WTC11 (cell line): ENCODE results near the gene BMF. TPM values are rescaled to one million over a fixed set of nuclear protein-coding genes. Genes with fewer than 3 reads are reported as not detected.

Experiments used
- AFF4 ChIP-seq: sonication (generic); formaldehyde crosslinking; IDR thresholded peaks from 2 replicates; pipeline ENCODE4 v1.8.1; 2023; ENCODE audit warnings: mild to moderate bottlenecking, missing genetic modification reagents, borderline replicate concordance
- AR ChIP-seq: fragments of 250-450 bp; sonication (Bioruptor Pico); IDR thresholded peaks from 2 replicates; pipeline ENCODE4 v1.9.0; 2021; ENCODE audit warnings: mild to moderate bottlenecking
- ATF2 ChIP-seq: sonication (generic); formaldehyde crosslinking; IDR thresholded peaks from 2 replicates; pipeline ENCODE4 v1.8.1; 2022; ENCODE audit warnings: low read depth, missing genetic modification reagents, borderline replicate concordance
- ATF6 ChIP-seq: sonication (generic); formaldehyde crosslinking; IDR thresholded peaks from 2 replicates; pipeline ENCODE4 v1.8.1; 2023; ENCODE audit warnings: mild to moderate bottlenecking, missing genetic modification reagents
- CREM ChIP-seq: sonication (generic); formaldehyde crosslinking; IDR thresholded peaks from 2 replicates; pipeline ENCODE4 v1.8.1; 2022; ENCODE audit warnings: mild to moderate bottlenecking, missing genetic modification reagents, moderate library complexity
- ELF4 ChIP-seq: sonication (generic); formaldehyde crosslinking; IDR thresholded peaks from 2 replicates; pipeline ENCODE4 v1.8.1; 2022; ENCODE audit warnings: low read depth, mild to moderate bottlenecking, moderate library complexity, missing genetic modification reagents
- FOXP4 ChIP-seq: sonication (generic); formaldehyde crosslinking; IDR thresholded peaks from 2 replicates; pipeline ENCODE4 v1.8.0; 2022; ENCODE audit warnings: mild to moderate bottlenecking, missing genetic modification reagents
- GRHL2 ChIP-seq: fragments of 250-450 bp; sonication (Bioruptor Pico); IDR thresholded peaks from 2 replicates; pipeline ENCODE4 v1.8.0; 2022; ENCODE audit warnings: mild to moderate bottlenecking, moderate library complexity; ENCODE audit not compliant: insufficient replicate concordance, severe bottlenecking
- HMGA2 ChIP-seq: fragments of 250-450 bp; sonication (Bioruptor Pico); IDR thresholded peaks from 2 replicates; pipeline ENCODE4 v1.4.0; 2021; ENCODE audit warnings: mild to moderate bottlenecking, moderate library complexity
- JUN ChIP-seq: sonication (generic); formaldehyde crosslinking; IDR thresholded peaks from 2 replicates; pipeline ENCODE4 v1.8.0; 2023; ENCODE audit warnings: mild to moderate bottlenecking, missing genetic modification reagents
- MXD4 ChIP-seq: fragments of 250-450 bp; sonication (Bioruptor Pico); IDR thresholded peaks from 2 replicates; pipeline ENCODE4 v1.8.0; 2021; ENCODE audit warnings: mild to moderate bottlenecking, moderate library complexity, borderline replicate concordance
- OVOL2 ChIP-seq: fragments of 250-450 bp; sonication (Bioruptor Pico); IDR thresholded peaks from 2 replicates; pipeline ENCODE4 v1.9.0; 2021; ENCODE audit warnings: mild to moderate bottlenecking, borderline replicate concordance
- RELA ChIP-seq: sonication (generic); formaldehyde crosslinking; IDR thresholded peaks from 2 replicates; pipeline ENCODE4 v1.8.1; 2022; ENCODE audit warnings: missing genetic modification reagents, mild to moderate bottlenecking, borderline replicate concordance
- SOX15 ChIP-seq: fragments of 250-450 bp; sonication (Bioruptor Pico); IDR thresholded peaks from 2 replicates; pipeline ENCODE4 v1.9.0; 2021; ENCODE audit warnings: mild to moderate bottlenecking
- SP1 ChIP-seq: sonication (generic); formaldehyde crosslinking; conservative IDR thresholded peaks from 2 replicates; pipeline ENCODE4 v1.8.1; 2022; ENCODE audit warnings: missing genetic modification reagents
- TP53 ChIP-seq: sonication (generic); formaldehyde crosslinking; IDR thresholded peaks from 2 replicates; pipeline ENCODE4 v1.8.1; 2023; ENCODE audit warnings: mild to moderate bottlenecking, missing genetic modification reagents
- ZBTB21 ChIP-seq: sonication (generic); formaldehyde crosslinking; IDR thresholded peaks from 2 replicates; pipeline ENCODE4 v1.8.1; 2023; ENCODE audit warnings: mild to moderate bottlenecking, missing genetic modification reagents, borderline replicate concordance
- ZNF138 ChIP-seq: sonication (generic); formaldehyde crosslinking; conservative IDR thresholded peaks from 2 replicates; pipeline ENCODE4 v1.8.1; 2022; ENCODE audit warnings: mild to moderate bottlenecking, moderate library complexity, missing genetic modification reagents
- ZNF317 ChIP-seq: sonication (generic); formaldehyde crosslinking; IDR thresholded peaks from 2 replicates; pipeline ENCODE4 v1.8.1; 2023; ENCODE audit warnings: low read depth, mild to moderate bottlenecking, moderate library complexity, missing genetic modification reagents, borderline replicate concordance
- ZNF396 ChIP-seq: fragments of 250-450 bp; sonication (Bioruptor Pico); IDR thresholded peaks from 2 replicates; pipeline ENCODE4 v1.8.0; 2021; ENCODE audit warnings: mild to moderate bottlenecking, moderate library complexity, borderline replicate concordance
- ZNF416 ChIP-seq: fragments of 250-450 bp; sonication (Bioruptor Pico); IDR thresholded peaks from 2 replicates; pipeline ENCODE4 v1.9.0; 2021; ENCODE audit warnings: mild to moderate bottlenecking, inconsistent platforms
- total RNA-seq: library from RNA; stranded (reverse); gene quantifications from 3 replicates; pipeline ENCODE4 v1.2.3, GENCODE V29; 2021
- TF ChIP-seq, protein P1 (sequence below): fragments of 250-450 bp; sonication (Bioruptor Pico); IDR thresholded peaks from 2 replicates; pipeline ENCODE4 v1.9.0; 2021; ENCODE audit warnings: moderate library complexity, mild to moderate bottlenecking, inconsistent platforms, borderline replicate concordance
- TF ChIP-seq, protein P2 (sequence below): sonication (generic); formaldehyde crosslinking; IDR thresholded peaks from 2 replicates; pipeline ENCODE4 v1.8.0; 2022; ENCODE audit warnings: mild to moderate bottlenecking, missing genetic modification reagents
- TF ChIP-seq, protein P3 (sequence below): sonication (generic); formaldehyde crosslinking; IDR thresholded peaks from 2 replicates; pipeline ENCODE4 v1.8.0; 2022; ENCODE audit warnings: mild to moderate bottlenecking, missing genetic modification reagents

Gene BMF
- total RNA-seq, 1 experiment from 2014 or later, result 36.9 TPM

GRCh38 chr15:40108855-40109735 lies at the start of gene BMF (continued):
- TF ChIP-seq, protein P1, sequence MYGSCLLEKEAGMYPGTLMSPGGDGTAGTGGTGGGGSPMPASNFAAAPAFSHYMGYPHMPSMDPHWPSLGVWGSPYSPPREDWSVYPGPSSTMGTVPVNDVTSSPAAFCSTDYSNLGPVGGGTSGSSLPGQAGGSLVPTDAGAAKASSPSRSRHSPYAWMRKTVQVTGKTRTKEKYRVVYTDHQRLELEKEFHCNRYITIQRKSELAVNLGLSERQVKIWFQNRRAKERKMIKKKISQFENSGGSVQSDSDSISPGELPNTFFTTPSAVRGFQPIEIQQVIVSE (CRISPR knock-in tag), result no peak
- TF ChIP-seq RELA (CRISPR knock-in tag), result no peak
- TF ChIP-seq, protein P2, sequence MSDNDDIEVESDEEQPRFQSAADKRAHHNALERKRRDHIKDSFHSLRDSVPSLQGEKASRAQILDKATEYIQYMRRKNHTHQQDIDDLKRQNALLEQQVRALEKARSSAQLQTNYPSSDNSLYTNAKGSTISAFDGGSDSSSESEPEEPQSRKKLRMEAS (CRISPR knock-in tag), result peak; percentile 58
- no peak for TF ChIP-seq MXD4
- no peak for TF ChIP-seq ZNF138 (CRISPR knock-in tag)
- TF ChIP-seq ZNF396 (CRISPR knock-in tag), result no peak
- no peak for TF ChIP-seq OVOL2 (CRISPR knock-in tag)
- TF ChIP-seq FOXP4 (CRISPR knock-in tag), result no peak
- TF ChIP-seq ATF2 (CRISPR knock-in tag), result no peak
- TF ChIP-seq ZNF317 (CRISPR knock-in tag), result no peak
- TF ChIP-seq SP1, result peak; percentile 98
- peak; percentile 82; the same call in 1 of the 2 replicates for TF ChIP-seq CREM (CRISPR knock-in tag)
- no peak for TF ChIP-seq ELF4
- no peak for TF ChIP-seq AFF4 (CRISPR knock-in tag)
- TF ChIP-seq ATF6 (CRISPR knock-in tag), result no peak
- no peak for TF ChIP-seq GRHL2
- 0 out of 2 replicates have a peak, but pooled peaks have one; percentile 72 for TF ChIP-seq TP53 (CRISPR knock-in tag)
- no peak for TF ChIP-seq ZBTB21 (CRISPR knock-in tag)
- no peak for TF ChIP-seq AR (CRISPR knock-in tag)
- no peak for TF ChIP-seq SOX15
- TF ChIP-seq JUN, result no peak
- TF ChIP-seq, protein P3, sequence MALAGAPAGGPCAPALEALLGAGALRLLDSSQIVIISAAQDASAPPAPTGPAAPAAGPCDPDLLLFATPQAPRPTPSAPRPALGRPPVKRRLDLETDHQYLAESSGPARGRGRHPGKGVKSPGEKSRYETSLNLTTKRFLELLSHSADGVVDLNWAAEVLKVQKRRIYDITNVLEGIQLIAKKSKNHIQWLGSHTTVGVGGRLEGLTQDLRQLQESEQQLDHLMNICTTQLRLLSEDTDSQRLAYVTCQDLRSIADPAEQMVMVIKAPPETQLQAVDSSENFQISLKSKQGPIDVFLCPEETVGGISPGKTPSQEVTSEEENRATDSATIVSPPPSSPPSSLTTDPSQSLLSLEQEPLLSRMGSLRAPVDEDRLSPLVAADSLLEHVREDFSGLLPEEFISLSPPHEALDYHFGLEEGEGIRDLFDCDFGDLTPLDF (CRISPR knock-in tag), result no peak
- TF ChIP-seq ZNF416 (CRISPR knock-in tag), result no peak
- TF ChIP-seq HMGA2 (CRISPR knock-in tag), result no peak
